Measurements from ENCODE around the gene CXCL16. TPM values are rescaled to one million over a fixed set of nuclear protein-coding genes. Genes with fewer than 3 reads are reported as not detected.

Gene CXCL16
- total and polyA plus RNA-seq, 3 donors from 2014 or later: 53.0 to 201 (median 172) TPM

DNA sequence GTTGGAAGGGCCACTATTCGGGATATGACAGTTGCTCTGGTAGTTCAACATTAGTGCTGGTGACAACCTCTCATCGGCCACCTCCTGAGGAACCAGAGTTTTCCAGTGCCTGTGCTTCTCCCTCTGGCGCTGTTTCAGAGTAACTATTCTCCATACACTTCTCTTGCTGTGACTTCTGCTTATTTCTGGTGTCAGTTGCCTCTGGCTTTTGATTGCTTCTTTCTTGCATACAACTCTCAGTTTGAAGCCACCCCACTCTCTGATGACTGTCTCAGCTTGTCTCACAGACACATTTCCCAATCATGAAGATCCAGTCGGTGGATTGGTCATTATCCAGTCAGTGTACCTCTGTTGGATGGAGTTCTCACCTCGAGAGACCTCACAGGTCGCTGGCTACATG lies 28.6 kb upstream of the CXCL16 start:
- TF ChIP-seq, protein P1, sequence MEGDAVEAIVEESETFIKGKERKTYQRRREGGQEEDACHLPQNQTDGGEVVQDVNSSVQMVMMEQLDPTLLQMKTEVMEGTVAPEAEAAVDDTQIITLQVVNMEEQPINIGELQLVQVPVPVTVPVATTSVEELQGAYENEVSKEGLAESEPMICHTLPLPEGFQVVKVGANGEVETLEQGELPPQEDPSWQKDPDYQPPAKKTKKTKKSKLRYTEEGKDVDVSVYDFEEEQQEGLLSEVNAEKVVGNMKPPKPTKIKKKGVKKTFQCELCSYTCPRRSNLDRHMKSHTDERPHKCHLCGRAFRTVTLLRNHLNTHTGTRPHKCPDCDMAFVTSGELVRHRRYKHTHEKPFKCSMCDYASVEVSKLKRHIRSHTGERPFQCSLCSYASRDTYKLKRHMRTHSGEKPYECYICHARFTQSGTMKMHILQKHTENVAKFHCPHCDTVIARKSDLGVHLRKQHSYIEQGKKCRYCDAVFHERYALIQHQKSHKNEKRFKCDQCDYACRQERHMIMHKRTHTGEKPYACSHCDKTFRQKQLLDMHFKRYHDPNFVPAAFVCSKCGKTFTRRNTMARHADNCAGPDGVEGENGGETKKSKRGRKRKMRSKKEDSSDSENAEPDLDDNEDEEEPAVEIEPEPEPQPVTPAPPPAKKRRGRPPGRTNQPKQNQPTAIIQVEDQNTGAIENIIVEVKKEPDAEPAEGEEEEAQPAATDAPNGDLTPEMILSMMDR (IDR thresholded peaks at IDR 0.05): no peak
- TF ChIP-seq POLR2A (IDR thresholded peaks at IDR 0.05): no peak
- Histone ChIP-seq H3K36me3 (ENCODE audit: low read depth, missing control alignments) (no peaks in the 10 kb centered on the region), H3K27ac (no peak overlapping the region), H3K9me3 (no peaks in the 10 kb centered on the region), H3K4me3 (no peak overlapping the region), H3K4me1 (no peaks in the 10 kb centered on the region), H3K27me3 (no peaks in the 10 kb centered on the region)
- intact Hi-C loops (cut with DNase I; ENCODE audit: low total_unique reads): no loop called here
- no peak for DNase-seq
- WGBS, 2 donors: 86 to 90% methylated on average over 6 of the region's 6 CpGs

DNA sequence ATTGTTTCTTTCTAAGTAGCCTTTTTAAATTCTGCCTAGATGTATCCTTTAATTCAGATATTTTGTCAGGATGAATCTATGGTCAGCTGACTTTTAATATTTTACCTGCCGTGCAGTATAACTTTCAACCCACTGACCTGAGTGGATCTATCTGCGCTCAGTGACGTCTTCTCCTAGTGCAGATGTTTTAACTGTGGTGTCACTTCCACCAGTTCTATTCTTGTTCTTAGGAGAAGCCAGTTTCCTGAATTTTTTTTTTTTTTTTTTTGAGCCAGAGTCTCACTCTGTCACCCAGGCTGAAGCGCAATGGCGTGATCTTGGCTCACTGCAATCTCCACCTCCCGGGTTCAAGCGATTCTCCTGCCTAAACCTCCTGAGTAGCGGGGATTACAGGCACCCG lies 27.0 kb upstream of the CXCL16 start:
- 77 to 92% methylated on average over 9 of the region's 9 CpGs for WGBS, 2 donors
- Histone ChIP-seq H3K27me3 (no peaks in the 10 kb centered on the region), H3K4me1 (no peaks in the 10 kb centered on the region), H3K27ac (no peak overlapping the region), H3K9me3 (no peaks in the 10 kb centered on the region), H3K36me3 (ENCODE audit: low read depth, missing control alignments) (no peaks in the 10 kb centered on the region), H3K4me3 (no peak overlapping the region)
- intact Hi-C loops (cut with DNase I; ENCODE audit: low total_unique reads): no loop called here
- TF ChIP-seq, protein P1 (IDR thresholded peaks at IDR 0.05): no peak
- no peak for TF ChIP-seq POLR2A (IDR thresholded peaks at IDR 0.05)
- no peak for DNase-seq

DNA sequence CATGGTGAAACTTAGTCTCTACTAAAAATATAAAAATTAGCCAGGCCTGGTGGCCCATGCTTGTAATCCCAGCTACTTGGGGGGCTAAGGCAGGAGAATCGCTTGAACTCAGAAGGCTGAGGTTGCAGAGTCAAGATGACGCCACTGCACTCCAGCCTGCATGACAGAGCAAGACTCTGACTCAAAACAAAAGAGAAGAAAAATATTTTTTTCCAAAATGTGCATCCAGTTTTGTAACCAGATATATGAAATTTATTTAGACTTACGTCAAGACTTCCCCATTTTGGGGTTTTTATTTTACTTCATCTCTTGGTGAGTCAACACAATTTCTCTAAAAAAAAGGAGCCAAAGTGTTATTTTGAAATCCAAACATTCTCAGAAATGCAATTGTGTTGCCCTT lies 26.5 kb upstream of the CXCL16 start:
- H3K9me3 ChIP-seq: no peaks in the 10 kb centered on the region
- intact Hi-C loops (cut with DNase I; ENCODE audit: low total_unique reads): no loop called here
- H3K27me3 ChIP-seq: no peaks in the 10 kb centered on the region
- H3K4me1 ChIP-seq: no peaks in the 10 kb centered on the region
- TF ChIP-seq POLR2A (IDR thresholded peaks at IDR 0.05): no peak
- TF ChIP-seq, protein P1 (IDR thresholded peaks at IDR 0.05): no peak
- H3K27ac ChIP-seq: peak overlapping the region in 1 of 2 donors; percentile 36
- H3K4me3 ChIP-seq: no peak overlapping the region
- 84 to 88% methylated on average over 3 of the region's 3 CpGs for WGBS, 2 donors
- no peak for DNase-seq
- no peaks in the 10 kb centered on the region for H3K36me3 ChIP-seq (ENCODE audit: low read depth, missing control alignments)

DNA sequence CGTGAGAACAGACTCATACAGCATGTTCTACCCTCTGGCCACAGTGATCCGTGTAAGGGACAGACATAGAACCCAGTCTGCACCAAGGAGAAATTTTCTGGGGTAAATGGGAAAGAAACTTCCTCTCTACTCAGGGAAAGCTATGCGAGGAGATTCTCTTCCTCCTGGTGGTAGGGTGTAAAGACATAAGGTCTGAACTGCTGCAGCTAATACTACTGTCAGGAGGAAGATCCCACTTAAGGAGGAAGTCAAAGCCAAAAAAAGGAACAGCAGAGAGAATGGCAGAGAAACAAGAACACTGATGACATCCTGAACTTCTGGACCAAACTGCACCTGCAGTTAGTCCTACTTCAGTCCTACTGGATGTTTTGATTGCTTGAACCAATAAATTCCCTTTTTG lies 24.9 kb upstream of the CXCL16 start:
- intact Hi-C loops (cut with DNase I; ENCODE audit: low total_unique reads): no loop called here
- Histone ChIP-seq H3K27ac (no peak overlapping the region), H3K4me1 (no peaks in the 10 kb centered on the region), H3K9me3 (no peaks in the 10 kb centered on the region), H3K27me3 (no peaks in the 10 kb centered on the region), H3K4me3 (no peak overlapping the region), H3K36me3 (ENCODE audit: low read depth, missing control alignments) (no peaks in the 10 kb centered on the region)
- WGBS, 2 donors: 70% methylated on average over 3 of the region's 3 CpGs
- no peak for DNase-seq
- TF ChIP-seq, protein P1 (IDR thresholded peaks at IDR 0.05): peak in 1 of 3 experiments; percentile 2
- TF ChIP-seq POLR2A (IDR thresholded peaks at IDR 0.05): no peak

DNA sequence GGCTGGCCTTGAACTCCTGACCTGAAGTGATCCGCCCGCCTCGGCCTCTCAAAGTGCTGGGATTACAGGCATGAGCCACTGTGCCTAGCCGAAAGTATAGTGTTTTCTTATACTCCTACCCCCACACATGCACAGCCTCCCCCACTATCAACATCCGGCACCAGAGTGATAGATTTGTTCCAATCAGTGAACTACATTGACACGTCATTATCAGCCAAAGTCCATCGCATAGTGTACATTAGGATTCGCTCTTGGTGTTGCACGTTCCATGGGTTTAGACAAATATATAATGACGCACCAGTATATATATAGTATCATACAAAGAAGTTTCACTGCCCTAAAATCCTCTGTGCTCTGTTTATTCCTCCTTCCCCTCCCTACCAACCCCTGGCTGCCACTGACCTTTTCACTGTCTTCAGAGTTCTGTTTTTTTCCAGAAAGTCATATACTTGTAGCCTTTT lies 20.1 kb upstream of the CXCL16 start:
- no peaks in the 10 kb centered on the region for H3K36me3 ChIP-seq (ENCODE audit: low read depth, missing control alignments)
- WGBS, 2 donors: 47 to 74% methylated on average over 10 of the region's 10 CpGs
- no peak for DNase-seq
- H3K9me3 ChIP-seq: no peaks in the 10 kb centered on the region
- intact Hi-C loops (cut with DNase I; ENCODE audit: low total_unique reads): no loop called here
- no peak overlapping the region for H3K4me3 ChIP-seq
- H3K4me1 ChIP-seq: no peaks in the 10 kb centered on the region
- H3K27me3 ChIP-seq: no peaks in the 10 kb centered on the region
- TF ChIP-seq POLR2A (IDR thresholded peaks at IDR 0.05): no peak
- TF ChIP-seq, protein P1 (IDR thresholded peaks at IDR 0.05): no peak
- no peak overlapping the region for H3K27ac ChIP-seq
